Measurements from ENCODE around the gene PPA1.
"Not testable (repeated sequence)": the region's sequence is repeated elsewhere in the genome, so short reads cannot be mapped to it uniquely, and the experiment has no call there.

Gene PPA1

DNA sequence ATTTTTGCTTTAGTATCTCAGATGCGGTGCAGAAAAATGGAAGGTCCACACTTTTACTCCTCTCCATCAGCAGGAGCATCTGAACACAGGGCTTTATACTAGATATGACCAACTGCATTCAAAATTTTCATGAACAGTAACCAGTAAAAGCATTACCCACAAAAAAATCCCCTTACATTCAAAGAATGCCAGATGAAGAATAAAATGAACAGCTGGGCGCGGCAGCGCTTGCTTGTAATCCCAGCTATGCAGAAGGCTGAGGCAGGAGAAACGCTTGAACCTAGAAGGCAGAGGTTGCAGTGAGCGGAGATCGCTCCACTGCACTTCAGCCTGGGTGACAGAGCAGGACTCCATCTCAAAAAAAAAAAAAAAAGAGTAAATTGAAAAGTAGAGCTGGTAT lies 66.0 kb downstream of the PPA1 start:
- H3K4me3 ChIP-seq (ENCODE audit: low read depth, low read length), result no peak overlapping the region
- TF ChIP-seq, protein P1, sequence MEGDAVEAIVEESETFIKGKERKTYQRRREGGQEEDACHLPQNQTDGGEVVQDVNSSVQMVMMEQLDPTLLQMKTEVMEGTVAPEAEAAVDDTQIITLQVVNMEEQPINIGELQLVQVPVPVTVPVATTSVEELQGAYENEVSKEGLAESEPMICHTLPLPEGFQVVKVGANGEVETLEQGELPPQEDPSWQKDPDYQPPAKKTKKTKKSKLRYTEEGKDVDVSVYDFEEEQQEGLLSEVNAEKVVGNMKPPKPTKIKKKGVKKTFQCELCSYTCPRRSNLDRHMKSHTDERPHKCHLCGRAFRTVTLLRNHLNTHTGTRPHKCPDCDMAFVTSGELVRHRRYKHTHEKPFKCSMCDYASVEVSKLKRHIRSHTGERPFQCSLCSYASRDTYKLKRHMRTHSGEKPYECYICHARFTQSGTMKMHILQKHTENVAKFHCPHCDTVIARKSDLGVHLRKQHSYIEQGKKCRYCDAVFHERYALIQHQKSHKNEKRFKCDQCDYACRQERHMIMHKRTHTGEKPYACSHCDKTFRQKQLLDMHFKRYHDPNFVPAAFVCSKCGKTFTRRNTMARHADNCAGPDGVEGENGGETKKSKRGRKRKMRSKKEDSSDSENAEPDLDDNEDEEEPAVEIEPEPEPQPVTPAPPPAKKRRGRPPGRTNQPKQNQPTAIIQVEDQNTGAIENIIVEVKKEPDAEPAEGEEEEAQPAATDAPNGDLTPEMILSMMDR (IDR thresholded peaks at IDR 0.05; ENCODE audit: borderline replicate concordance, insufficient read depth, low read depth, low read length), result no peak

DNA sequence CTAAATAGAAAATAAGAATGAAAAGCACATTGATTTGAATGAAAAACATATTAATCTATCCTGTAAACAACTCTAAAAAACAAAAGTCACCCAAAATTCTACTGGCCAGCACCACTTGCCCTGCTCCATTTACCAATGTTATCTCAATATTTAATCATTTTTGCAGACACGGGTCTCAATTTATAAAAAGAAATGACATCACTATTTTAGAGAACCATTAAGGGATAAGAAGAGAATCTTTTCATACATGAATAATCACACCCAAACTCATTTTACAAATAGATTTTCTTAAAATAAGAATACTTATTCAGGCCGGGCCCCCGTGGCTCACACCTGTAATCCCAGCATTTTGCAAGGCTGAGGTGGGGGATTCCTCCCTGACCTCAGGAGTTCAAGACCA lies 66.8 kb downstream of the PPA1 start:
- no peak overlapping the region for H3K4me3 ChIP-seq (ENCODE audit: low read depth, low read length)
- TF ChIP-seq, protein P1 (IDR thresholded peaks at IDR 0.05; ENCODE audit: borderline replicate concordance, insufficient read depth, low read depth, low read length), result no peak

DNA sequence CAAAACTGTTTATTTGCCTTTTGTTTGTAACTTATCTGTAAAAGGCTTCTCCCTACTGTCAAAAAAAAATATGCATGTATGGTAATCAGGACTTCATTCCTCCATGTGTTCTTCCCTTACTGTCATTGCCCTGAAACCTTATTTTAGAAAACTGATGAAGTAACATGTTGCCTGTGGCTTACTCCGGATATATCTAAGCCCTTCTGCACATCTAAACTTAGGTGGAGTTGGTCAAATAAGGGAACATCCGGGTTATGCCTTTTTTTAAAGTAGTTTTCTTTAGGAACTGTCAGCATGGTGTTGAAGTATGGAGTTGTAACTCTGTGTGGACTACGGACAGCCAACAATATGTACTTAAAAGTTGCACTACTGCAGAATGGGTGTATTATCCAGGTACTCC lies 69.1 kb downstream of the PPA1 start:
- TF ChIP-seq, protein P1 (IDR thresholded peaks at IDR 0.05; ENCODE audit: borderline replicate concordance, insufficient read depth, low read depth, low read length), result no peak
- no peak overlapping the region for H3K4me3 ChIP-seq (ENCODE audit: low read depth, low read length)

DNA sequence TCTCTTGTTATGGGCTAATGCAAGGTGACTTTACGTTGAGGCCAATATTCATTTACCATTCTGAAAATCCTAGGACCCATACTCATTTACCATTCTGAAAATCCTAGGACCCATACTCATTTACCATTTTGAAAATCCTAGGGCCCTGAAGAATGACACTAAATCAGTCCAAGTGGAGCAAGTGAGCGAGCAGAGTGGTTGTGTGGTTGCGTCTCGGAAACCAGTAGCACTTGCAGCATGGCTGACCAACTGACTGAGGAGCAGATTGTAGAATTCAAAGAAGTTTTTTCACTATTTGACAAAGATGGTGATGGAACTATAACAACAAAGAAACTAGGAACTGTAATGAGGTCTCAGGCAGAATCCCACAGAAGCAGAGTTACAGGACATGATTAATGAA lies 69.8 kb downstream of the PPA1 start:
- H3K4me3 ChIP-seq (ENCODE audit: low read depth, low read length), result no peak overlapping the region
- TF ChIP-seq, protein P1 (IDR thresholded peaks at IDR 0.05; ENCODE audit: borderline replicate concordance, insufficient read depth, low read depth, low read length), result no peak

DNA sequence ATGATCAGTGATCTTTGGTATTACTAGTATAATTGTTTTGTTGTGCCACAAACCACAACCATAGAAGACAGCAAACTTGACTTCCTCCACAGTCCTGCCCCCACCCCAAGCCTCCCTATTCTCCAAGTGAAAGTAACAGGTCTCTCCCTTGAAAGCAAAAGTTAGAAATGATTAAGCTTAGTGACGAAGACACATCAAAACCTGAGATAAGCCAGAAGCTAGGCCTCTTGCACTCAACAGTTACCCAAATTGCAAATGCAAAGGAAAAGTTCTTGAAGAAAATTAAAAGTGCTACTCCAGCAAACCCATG lies 70.4 kb downstream of the PPA1 start:
- TF ChIP-seq, protein P1 (IDR thresholded peaks at IDR 0.05; ENCODE audit: borderline replicate concordance, insufficient read depth, low read depth, low read length), result no peak
- H3K4me3 ChIP-seq (ENCODE audit: low read depth, low read length), result no peak overlapping the region

DNA sequence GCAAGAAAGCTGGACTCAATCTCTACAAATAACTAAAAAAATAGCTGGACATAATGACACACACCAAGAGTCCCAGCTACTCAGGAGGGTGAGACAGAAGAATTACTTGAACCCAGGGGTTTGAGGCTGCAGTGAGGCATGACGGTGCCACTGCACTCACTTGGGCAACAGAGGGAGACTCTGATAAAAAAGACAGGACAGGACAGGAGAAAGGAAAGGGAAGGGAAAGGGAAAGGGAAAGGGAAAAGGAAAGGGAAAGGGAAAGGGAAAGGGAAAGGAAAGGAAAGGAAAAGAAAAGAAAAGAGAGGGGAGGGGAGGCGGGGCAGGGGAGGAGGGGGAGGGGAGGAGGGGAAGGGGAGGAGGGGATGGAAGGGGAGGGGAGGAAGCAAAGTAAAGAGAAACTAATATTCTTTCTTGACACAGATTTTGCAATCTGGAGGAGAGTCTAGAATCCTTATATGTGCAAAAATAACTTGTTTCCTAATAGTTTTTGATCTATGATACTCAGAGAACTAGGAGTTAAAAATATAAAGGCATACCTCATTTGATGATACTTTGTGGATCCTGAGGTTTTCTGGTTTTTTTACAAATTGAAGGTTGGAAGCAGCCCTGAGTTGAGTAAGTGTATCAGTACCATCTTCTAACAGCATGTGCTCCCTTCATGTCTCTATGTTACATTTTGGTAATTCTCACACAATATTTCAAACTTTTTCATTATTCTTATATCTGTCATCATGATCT lies 70.9 kb downstream of the PPA1 start:
- H3K4me3 ChIP-seq (ENCODE audit: low read depth, low read length), result no peak overlapping the region
- TF ChIP-seq, protein P1 (IDR thresholded peaks at IDR 0.05; ENCODE audit: borderline replicate concordance, insufficient read depth, low read depth, low read length), result no peak

DNA sequence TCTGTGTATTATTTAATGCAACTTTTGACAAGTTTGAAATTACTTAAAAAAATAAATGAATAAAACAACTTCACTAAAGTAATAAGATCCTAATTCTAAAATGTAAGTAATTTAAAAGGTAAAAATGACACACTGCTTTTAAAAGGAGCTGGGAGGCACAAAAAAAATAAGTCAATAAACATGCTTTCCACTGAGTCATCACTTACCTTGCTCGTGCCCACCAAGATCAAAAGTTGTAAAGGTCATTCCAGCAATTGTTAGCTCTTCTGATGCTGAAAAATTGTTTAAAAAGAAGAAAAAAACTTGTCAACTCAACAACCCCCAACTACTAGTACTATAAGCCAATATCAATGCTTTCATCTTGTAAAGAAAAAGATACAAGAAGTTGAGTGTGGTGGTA lies 72.4 kb downstream of the PPA1 start:
- TF ChIP-seq, protein P1 (IDR thresholded peaks at IDR 0.05; ENCODE audit: borderline replicate concordance, insufficient read depth, low read depth, low read length), result no peak
- no peak overlapping the region for H3K4me3 ChIP-seq (ENCODE audit: low read depth, low read length)

DNA sequence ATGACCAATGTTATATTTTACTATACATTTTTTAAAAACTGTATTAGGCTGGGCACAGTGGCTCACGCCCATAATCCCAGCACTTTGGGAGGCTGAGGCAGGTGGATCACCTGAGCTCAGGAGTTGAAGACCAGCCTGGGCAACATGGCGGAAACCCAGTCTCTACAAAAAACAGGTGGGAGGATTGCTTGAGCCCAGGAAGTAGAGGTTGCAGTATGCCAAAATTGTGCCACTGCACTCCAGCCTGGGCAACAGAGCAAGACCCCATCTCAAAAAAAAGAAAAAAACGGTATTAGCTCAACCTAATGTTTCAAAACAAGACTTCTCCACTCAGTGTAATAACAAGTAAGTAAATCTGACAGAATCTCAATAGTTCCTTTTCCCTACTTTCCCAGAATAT lies 73.9 kb downstream of the PPA1 start:
- not testable (repeated sequence) for H3K4me3 ChIP-seq (ENCODE audit: low read depth, low read length)
